PFSK-1 (cell line): ENCODE measurements around the gene CDRT15.

Experiments used
- FOXP2 ChIP-seq: optimal IDR thresholded peaks from 2 replicates; pipeline ENCODE3; 2011; ENCODE audit warnings: borderline replicate concordance, control low read depth, inconsistent platforms; ENCODE audit not compliant: insufficient read depth; ENCODE audit errors: extremely low read length, extremely low read depth
- POLR2AphosphoS5 ChIP-seq: IDR thresholded peaks from 2 replicates; pipeline ENCODE4 v1.6.1; 2012; ENCODE audit warnings: low read depth, mild to moderate bottlenecking, control low read depth, low read length, moderate library complexity
- SIN3A ChIP-seq: IDR thresholded peaks from 2 replicates; pipeline ENCODE4 v1.6.1; 2012; ENCODE audit warnings: mild to moderate bottlenecking, low read length, moderate library complexity, borderline replicate concordance; ENCODE audit not compliant: insufficient read depth
- TAF1 ChIP-seq: IDR thresholded peaks from 2 replicates; pipeline ENCODE4 v1.6.1; 2012; ENCODE audit warnings: low read length, control low read depth, borderline replicate concordance; ENCODE audit not compliant: insufficient read depth
- TF ChIP-seq, protein P1 (sequence below), 2 experiments: IDR thresholded peaks; 2 replicates each; pipeline versions ENCODE4 v1.6.1 to v1.8.0; 2011 to 2012; ENCODE audit warnings: low read depth in 2 of 2, low read length in 2 of 2, control low read depth in 1 of 2, inconsistent platforms in 1 of 2, mild to moderate bottlenecking in 1 of 2, moderate library complexity in 1 of 2; ENCODE audit not compliant: insufficient read depth in 1 of 2

CDRT15 gene

GRCh38 chr17:14199601-14200000, 37.1 kb downstream of the CDRT15 start:
- TF ChIP-seq SIN3A: no peak
- TF ChIP-seq TAF1: no peak
- TF ChIP-seq FOXP2: no peak
- TF ChIP-seq, protein P1, sequence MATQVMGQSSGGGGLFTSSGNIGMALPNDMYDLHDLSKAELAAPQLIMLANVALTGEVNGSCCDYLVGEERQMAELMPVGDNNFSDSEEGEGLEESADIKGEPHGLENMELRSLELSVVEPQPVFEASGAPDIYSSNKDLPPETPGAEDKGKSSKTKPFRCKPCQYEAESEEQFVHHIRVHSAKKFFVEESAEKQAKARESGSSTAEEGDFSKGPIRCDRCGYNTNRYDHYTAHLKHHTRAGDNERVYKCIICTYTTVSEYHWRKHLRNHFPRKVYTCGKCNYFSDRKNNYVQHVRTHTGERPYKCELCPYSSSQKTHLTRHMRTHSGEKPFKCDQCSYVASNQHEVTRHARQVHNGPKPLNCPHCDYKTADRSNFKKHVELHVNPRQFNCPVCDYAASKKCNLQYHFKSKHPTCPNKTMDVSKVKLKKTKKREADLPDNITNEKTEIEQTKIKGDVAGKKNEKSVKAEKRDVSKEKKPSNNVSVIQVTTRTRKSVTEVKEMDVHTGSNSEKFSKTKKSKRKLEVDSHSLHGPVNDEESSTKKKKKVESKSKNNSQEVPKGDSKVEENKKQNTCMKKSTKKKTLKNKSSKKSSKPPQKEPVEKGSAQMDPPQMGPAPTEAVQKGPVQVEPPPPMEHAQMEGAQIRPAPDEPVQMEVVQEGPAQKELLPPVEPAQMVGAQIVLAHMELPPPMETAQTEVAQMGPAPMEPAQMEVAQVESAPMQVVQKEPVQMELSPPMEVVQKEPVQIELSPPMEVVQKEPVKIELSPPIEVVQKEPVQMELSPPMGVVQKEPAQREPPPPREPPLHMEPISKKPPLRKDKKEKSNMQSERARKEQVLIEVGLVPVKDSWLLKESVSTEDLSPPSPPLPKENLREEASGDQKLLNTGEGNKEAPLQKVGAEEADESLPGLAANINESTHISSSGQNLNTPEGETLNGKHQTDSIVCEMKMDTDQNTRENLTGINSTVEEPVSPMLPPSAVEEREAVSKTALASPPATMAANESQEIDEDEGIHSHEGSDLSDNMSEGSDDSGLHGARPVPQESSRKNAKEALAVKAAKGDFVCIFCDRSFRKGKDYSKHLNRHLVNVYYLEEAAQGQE (IDR thresholded peaks at IDR 0.05; ENCODE audit: insufficient read depth in 1 of 2, low read depth in 2 of 2, low read length in 2 of 2): no peak
- TF ChIP-seq POLR2AphosphoS5: no peak

GRCh38 chr17:14198575-14198974, 38.1 kb downstream of the CDRT15 start:
- TF ChIP-seq, protein P1 (IDR thresholded peaks at IDR 0.05; ENCODE audit: insufficient read depth in 1 of 2, low read depth in 2 of 2, low read length in 2 of 2): no peak

DNA sequence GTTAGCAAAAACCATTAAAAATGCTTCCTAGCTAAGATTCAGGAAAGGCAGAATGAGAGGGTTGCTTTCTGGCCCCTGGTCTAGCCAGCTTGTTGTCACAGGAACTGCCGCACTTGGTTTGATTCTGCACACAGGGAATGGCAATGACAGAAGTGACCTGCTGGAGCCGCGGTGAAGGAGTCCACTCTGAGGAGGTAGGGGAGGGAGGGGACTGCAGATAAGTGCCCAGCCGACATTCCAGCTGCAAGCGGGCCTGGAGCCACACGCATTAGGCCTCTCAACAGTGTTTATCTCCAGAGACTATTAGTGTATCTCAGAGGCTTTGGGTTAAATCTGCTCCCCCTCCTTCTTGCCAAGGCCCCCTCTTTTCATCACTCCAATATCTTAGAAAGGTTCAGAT, 38.6 kb downstream of the CDRT15 start:
- TF ChIP-seq FOXP2: no peak
- no peak for TF ChIP-seq SIN3A
- TF ChIP-seq, protein P1 (IDR thresholded peaks at IDR 0.05; ENCODE audit: insufficient read depth in 1 of 2, low read depth in 2 of 2, low read length in 2 of 2): no peak
- TF ChIP-seq POLR2AphosphoS5: no peak
- TF ChIP-seq TAF1: no peak

DNA sequence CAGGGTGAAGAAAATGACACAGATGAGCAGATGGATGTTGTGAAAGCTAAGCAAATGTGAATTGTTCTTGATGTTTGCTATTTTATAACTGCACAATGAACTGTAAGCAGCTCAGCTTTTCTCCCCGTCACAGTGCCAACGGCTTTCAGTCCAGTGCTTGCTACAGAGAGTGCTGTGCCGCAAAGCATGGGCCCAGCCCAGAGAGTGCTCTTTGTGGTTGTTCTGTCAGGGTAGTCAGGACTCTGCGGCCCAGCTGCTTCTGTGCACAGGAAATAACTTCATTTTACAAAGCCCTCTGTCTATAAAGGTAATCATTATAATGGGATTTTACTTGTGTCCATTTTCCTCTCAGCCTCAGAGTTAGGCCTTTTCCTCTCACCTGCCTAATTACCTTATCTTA, 39.1 kb downstream of the CDRT15 start:
- TF ChIP-seq FOXP2 (no peak), SIN3A (no peak), POLR2AphosphoS5 (no peak), TAF1 (no peak)
- TF ChIP-seq, protein P1 (IDR thresholded peaks at IDR 0.05; ENCODE audit: insufficient read depth in 1 of 2, low read depth in 2 of 2, low read length in 2 of 2): no peak

GRCh38 chr17:14197057-14197456, 39.6 kb downstream of the CDRT15 start:
- TF ChIP-seq SIN3A (no peak), TAF1 (no peak), FOXP2 (no peak), POLR2AphosphoS5 (no peak)
- TF ChIP-seq, protein P1 (IDR thresholded peaks at IDR 0.05; ENCODE audit: insufficient read depth in 1 of 2, low read depth in 2 of 2, low read length in 2 of 2): no peak
